GM18907 (cell line): ENCODE data around the gene FPR1.
"Not testable (repeated sequence)": the region's sequence is repeated elsewhere in the genome, so short reads cannot be mapped to it uniquely, and the experiment has no call there.

Experiments
- ATAC-seq: cut with Tn5 transposase; IDR thresholded peaks from one replicate; pipeline ENCODE4 v1.9.1; 2021; ENCODE audit warnings: mild to moderate bottlenecking, moderate library complexity; ENCODE audit not compliant: unreplicated experiment

FPR1 gene

DNA sequence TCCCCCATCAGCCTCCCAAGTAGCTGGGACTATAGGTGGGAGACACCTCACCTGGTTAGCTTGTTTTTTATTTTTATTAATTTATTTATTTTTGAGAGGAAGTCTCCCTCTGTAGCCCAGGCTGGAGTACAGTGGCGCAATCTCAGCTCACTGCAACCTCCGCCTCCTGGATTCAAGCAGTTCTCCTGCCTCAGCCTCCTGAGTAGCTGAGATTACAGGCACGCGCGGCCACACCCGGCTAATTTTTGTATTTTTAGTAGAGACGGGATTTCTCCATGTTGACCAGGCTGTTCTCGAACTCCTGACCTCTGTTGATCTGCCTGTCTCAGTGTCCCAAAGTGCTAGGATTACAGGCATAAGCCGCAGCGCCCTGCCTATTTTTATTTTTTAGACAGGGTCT is 13.2 kb downstream of the FPR1 start:
- ATAC-seq: not testable (repeated sequence)

DNA sequence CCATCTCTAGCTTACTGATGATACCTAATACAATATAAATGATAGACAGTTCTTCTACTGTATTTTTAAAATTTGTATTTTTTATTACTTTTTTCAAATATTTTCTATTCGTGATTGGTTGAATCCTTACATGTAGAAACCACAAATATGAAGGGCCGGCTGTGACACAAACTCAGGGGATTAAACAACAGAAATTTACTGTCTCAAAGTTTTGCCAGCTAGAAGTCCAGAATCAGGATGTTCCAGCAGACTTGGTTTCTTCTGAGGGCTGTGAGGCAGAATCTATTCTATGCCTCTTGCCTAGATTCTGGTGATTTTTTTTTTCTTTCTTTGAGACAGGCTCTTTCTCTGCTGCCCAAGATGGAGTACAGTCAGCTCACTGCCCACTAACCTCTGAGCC is 13.8 kb downstream of the FPR1 start:
- no peak for ATAC-seq

DNA sequence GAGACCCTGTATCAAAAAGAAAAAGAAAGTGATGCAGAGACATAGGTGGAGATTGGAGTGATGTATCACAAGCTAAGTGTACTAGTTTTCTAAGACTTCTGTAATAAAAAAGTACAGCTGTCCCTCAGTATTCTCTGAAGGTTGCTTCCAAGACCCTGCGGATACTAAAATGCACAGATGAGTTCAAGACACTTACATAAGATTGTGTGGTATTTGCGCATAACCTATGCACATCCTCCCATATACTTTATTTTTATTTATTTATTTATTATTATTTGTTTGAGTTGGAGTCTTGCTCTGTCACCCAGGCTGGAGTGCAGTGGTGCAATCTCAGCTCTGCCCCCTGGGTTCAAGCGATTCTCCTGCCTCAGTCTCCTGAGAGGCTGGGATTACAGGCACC is 14.3 kb downstream of the FPR1 start:
- ATAC-seq: no peak

DNA sequence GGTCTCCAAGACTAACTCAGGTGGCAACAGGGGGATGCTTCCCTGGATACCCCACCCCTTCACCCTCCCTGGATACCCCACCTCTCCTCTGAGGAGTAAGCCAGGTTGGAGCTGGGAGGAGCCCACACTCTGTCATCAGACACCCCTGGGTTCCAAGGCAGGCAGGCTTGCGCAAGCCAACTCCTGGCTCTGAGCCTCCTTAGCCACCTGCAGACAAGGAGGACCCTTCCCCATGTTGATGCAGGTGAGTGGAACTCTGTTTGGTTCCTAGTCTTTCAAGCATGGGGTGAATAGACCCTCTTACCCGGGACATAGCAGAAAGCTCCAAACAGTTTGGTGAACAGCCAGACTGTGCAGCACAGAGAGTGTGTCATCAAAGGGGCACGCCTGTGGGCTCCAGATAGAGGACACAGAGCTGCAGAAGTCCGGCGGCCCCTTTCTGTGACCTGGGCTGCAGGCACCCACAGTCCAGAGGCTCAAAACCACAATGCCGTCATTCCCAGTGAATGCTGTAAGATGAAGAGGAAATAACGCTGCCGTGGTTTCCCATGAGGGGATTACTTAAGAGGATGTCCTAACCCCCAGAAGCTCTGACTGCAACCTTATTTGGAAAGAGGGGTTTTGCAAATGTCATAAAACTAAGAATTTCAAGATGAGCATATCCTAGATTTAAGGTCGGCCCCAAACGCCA is 15.8 kb downstream of the FPR1 start:
- ATAC-seq: no peak

DNA sequence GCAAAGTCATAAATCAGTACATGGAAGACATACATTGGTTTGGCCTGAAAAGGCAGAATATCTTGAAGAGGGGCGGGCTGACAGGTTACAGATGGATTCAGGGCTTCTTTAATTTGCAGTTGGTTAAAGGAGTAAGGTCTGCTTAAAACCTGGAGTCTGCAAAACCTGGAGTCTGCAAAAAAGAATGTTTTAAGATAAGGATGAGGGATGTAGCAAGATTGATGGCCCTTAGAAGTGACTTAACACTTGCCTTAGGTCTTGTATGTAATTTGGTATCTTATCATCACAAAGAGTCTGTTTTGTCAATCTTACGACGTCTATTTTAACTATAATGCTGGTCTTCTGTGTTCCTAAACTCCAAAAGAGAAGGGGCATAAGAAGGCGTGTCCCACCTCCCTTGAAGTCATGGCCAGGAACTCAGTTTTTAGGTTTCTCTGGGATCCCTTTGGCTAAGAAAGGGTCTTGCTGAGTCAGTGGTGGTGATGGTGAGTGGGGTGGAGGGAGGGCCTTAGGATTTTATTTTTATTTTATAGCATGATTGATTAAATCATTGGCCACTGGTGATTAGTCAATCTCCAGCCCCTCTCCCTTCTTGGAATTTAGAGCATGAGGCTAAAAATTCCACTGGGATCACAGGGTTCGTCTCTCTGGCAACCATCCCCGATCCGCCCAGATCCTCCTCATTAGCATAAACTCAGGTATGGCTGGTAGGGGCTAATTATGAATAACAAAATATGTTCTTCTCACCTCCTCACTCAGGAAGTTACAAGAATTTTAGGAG is 17.7 kb downstream of the FPR1 start:
- no peak for ATAC-seq

DNA sequence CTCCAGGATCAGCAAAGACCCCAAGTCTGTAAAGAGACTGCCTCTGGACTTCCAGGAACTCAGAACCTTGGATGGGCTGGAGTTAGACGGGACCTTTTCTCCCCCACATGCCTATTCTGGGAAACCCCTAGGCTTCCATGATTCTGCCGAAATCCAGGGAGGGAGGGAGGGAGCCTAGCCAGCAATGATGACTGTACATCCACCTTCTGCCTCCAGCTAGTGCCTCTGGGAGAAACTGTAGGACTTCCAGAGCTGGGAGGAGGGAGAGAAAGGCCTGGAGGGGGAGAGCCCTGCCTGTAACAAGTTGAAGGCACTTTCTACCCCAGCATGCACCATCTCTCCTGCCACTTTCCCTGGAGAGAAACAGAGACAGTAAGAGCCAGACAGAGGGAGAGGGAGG is 21.9 kb downstream of the FPR1 start:
- no peak for ATAC-seq

DNA sequence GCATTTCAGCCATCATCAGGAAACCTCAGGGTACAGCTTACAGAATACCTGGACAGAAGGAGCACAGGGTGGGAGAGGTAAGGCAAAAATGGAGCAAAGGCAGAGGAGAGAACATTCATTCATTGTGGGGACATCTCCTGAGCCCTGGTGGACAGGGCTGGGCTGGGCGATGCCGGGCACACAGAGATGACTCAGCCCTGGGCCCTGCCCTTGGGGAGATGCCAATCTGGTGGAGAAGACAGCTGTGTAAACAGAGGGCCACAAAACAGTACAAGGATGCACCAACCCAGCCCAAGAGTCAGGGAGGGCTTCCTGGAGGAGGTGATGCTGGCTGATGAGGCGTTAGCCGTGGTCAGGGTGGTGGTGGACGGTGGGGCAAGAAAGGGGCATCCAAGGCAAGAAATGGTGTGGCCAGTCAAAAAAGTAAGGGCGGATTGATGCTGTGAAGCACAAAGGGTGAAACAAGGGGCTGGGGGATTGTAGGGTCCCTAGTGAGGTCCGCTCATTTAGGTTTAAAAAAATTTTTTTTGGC is 24.3 kb downstream of the FPR1 start:
- ATAC-seq: no peak

DNA sequence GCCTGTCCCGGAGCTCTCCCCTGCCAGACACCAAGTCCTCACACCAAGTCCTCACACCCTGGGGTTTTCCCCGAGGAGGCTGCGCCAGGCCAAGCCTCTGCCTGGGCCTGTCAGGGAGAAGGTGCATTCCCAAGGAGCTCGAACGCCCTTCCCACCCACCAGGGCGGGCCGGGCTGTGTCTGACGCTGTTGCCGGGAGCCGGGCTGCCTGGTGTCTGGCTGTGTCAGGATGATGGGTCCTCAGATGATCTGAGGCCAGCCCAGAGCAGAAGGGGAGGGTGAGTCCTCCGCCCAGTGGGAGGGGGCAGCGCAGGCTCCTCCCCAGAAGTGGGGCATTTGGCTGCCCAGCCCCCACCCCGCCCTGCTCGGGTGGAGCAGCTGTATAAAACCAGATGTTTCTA is 25.6 kb downstream of the FPR1 start:
- no peak for ATAC-seq

DNA sequence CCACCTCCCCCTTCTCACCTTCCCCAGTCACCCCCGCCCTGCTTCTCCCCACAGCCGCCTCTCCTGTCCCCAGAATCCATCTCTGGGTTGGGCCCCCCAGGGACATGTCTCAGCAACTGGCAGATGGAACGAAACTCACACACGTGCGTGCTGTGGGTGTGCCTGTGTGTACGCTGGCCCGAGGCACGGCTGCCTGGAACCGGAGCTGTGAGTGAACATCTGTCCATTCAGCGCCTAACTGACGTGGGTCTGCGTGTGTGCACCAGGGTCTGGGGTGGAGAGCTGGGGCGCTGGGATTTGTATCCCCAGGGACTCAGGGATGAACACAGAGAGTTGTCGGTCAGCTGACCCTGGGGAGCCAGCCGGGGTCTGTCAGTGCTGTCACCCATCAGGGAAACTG is 27.1 kb downstream of the FPR1 start:
- no peak for ATAC-seq

DNA sequence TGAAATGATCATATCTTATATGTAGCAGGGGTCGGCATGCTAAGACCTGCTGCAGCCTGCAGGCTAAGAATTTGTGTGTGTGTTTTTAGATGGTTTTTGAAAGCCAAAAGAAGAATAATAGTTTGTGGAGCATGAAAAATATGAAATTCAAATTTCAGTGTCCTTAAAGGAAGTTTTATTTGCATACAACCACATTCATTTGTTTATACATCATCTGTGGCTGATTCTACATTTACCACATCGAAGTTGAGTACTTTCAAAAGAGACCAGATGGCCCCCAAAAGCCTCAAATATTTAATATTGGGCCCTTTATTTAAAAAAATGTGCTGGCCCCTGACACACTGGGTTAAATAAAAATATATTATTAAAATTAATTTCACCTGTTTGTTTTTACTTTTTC is 29.2 kb downstream of the FPR1 start:
- no peak for ATAC-seq

DNA sequence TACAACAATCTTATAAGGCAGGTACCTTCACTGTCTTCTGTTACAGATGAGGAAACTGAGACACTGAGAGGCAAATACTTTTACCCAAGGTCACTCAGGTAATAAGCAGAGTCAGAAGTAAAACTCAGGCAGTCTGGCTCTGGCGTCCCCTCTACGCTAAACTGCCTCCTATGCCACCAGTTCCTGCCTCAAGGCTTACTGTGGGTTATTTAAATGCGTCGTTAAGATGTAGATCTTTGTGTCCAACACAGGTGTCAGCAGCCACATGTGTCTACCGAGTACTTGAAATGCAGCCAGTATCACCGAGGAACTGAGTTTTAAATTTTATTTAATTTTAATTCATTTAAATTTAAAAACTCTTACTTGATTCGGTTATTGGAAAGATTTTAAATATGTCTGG is 29.8 kb downstream of the FPR1 start:
- no peak for ATAC-seq

DNA sequence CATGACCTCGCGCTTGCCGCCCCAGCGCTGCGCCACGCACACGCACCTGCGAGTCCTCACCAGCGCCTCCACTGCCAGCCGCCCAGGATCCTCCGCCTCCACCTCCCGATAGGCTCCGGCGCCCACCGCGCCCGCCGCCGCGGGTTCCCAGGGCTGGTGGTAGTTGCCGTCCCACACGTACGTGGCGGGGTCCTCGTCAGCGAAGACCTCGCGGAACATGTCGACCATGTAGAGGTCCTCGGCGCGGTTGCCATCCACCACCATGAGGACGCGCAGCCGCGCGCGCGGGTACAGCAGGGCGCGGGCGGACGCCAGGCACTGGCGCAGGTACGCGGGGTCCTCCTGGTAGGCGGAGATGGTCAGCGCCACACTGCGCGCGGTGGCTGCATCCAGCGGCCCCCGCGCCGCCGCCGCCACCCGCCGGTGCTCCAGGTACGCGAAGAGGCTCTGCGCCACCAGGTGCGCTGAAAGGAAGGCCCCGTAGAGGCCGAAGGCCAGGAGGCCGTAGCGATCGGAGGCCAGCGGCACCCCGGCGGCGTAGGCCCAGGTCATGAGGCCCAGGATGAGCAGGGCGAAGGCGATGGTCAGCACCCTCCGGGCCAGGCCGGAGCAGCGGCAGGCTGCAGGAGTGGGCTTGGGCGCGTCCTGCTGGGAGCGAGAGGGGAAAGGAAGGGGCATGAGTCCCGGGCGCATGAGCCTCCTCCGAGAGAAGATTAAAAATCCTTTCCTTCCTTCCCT is 32.3 kb downstream of the FPR1 start:
- ATAC-seq: no peak

DNA sequence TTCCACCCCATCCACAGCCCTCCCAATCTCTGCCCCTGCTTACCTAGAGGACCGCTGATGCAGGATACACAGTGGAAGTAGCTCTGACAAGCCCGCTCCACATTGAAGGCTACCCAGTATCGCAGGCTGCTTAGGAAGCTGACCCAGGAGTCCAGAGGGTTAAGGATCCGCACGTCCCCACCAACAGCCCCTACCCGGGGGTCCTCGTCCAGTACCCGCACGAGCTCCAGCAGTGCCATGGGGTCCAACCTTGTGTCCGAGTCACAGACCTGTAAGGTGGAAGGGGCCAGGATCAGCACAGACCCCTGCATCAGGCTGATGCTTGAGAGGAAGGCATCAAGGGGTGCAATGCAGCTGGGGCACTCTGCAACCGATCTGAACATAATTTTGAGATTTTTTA is 34.8 kb downstream of the FPR1 start:
- no peak for ATAC-seq

DNA sequence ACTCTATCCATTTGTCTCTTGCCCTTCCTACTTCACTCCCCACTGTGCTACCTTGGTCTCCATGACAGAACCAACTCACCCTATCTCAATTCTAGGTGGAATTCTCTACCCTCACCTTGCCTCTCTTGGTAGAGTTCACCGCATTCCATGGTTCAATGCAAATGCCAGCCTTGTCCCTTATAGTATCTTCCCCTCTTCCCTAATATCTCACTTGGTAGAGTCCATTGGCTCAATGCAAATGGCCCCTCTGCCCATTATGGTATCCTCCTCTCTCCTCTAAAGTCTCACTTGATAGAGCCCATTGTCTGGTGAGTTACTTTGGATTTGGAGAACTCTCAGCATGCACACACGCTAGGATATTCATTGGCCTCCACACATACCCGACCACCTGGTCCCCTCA is 35.8 kb downstream of the FPR1 start:
- ATAC-seq: no peak

DNA sequence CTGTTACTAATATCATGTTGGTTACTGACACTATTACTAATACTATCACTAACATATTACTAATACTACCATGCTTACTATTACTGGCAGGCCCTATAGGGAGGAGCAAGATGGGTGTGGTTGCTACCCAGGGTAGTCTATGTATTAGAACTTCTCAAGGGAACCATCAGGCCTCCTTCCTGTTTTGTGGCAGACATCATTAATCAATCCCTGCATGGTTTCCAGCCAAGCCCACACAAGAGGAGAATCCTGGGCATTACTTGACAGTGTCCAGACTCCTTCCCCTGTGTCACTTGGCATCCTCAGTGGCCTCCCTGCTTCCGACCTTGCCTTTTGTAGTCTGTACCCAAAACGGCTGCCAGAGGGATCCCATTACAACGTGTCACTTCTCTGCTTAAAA is 36.8 kb downstream of the FPR1 start:
- ATAC-seq: no peak

DNA sequence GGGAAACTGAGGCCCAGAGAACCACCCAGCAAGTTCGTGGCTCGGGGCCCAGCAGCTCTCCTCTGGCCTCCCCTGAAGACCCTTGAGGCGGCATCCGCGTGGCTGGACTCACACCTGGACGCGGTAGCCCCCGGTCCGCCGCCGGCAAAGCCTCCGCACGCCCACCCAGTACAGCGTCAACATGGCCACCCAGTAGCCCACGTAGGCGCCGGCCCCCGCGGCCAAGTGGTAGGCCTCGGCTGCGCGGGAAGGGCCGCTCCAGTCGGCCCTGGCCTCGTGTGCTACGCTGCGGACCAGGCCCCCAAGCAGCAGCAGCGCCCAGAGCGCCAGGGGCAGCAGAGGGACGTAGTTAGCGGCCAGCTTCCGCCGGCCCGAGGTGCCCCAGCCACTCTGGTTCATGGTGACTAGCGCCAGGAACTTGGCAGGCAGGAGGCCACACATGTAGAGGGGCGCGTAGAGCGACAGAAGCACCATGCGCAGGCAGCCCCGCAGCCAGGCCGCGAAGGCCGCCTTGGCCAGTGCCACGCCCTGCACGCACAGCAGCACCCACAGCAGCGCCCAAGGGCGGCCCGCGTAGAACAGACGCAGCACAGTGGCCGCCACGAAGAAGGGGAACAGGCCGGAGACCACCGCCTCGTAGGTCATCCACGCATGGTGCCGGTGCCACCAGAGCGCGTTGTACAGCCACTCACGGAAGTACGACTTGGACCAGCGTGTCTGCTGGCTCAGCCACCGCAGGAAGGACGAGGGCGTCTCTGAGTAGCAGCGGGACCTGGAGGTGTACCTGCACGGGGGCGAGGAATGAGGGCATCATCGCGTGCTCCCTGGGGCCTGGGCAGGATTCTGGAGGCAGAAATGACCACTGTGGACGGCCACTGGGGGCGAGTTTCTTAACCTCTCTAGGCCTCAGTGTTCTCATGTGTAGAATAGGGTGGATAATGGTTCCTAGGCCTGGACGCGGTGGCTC is 38.1 kb downstream of the FPR1 start:
- ATAC-seq: no peak

DNA sequence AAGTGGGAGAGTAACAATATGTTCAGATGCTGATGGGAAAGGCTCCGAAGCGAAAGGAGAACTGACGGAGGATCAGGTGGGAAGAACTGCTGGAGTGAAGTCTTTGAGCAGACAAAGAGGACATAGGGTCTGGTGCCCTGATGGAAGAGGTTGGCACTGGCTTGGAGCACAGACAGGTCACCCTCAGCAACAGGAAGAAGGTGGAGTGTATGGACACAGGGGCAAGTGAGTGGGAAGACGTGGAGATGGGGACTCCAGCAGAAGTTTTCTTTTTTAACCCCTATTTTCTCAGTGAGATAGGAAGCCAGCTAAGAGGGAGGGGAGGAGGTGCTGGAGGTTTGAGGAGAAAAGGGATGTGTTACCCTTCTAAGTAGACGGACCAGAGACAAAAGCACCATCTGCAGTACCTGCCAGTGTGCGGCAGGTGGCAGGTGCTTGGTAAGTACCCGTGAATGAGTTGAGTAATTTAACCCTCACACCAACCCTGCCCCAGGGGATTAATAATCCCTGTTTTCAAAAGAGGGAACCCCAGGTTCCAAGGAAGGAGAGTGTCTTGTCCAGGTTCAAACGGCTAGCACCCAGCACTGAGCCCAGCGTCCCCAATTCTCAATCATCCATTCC is 39.1 kb downstream of the FPR1 start:
- no peak for ATAC-seq

DNA sequence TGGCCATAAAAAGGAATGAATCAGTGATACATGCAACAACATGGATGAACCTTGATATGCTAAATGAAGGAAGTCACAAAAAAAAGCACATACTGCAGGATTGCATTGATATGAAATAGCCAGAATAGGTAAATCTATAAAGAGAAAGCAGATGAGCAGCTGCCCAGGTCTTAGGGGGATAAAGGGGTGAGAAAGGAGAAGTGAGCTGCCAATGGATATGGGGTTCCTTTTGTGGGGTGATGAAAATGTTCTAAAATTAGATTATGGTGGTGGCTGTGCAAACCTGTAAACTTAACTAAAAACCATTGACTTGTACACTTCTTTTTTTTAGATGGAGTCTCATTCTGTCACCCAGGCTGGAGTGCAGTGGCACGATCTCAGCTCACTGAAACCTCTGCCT is 40.0 kb downstream of the FPR1 start:
- ATAC-seq: no peak

DNA sequence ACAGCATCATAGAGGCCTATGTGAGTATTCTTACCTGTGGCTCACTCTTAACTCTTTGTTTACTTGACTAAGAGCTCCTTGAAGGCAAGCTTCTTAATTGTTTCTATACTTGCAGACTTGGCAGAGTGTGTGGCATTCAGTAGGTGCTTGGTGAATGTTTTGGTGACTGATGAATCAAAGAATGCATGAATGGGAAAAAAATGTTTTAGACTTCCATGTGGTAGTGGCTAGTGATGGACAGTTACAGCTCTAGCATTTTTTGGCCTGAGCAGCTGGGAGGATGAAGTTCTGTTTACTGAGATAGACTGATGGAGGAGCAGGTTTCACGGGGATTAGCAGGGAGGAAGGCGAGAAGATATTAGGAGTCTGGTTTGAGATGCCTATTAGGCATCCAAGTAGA is 41.5 kb downstream of the FPR1 start:
- no peak for ATAC-seq

DNA sequence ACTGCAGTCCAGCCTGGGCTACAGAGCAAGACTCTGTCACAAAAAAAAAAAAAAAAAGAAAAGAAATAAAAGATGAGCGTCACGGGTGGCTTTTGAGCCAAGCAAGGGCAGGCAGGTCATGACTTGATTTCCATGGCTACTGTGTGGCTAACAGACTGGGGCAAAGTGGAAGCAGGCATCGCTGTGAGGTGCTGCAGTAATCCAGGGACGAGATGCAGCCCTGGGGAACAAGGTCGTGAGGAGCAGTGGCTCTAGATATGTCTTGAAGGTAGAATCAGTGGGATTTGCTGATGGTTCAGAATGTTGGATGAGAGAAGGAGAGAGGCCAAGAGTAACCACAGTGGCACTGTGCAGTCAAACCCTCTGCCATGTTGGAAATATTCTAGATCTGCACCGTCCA is 42.1 kb downstream of the FPR1 start:
- no peak for ATAC-seq
